Transverse colon (tissue), 4 donors: ENCODE results near the gene EFCAB10. TPM values are rescaled to one million over a fixed set of nuclear protein-coding genes. Genes with fewer than 3 reads are reported as not detected.

Source experiments
- DNase-seq: peaks from one replicate; pipeline ENCODE4 v3.0.0-alpha.2; 2019
- H3K27ac ChIP-seq, 4 donors: fragments of 200-600 bp; sonication (generic); 2 replicates each; pipeline ENCODE4 v1.5.1; 2016 to 2018; ENCODE audit warnings: inconsistent platforms in 4 of 4
- H3K27me3 ChIP-seq: fragments of 200-600 bp; sonication (generic); 2 replicates; pipeline ENCODE4 v1.5.1; 2017; ENCODE audit warnings: inconsistent platforms
- H3K36me3 ChIP-seq, 4 donors: fragments of 200-600 bp; sonication (generic); 2 replicates each; pipeline ENCODE4 v1.5.1; 2017 to 2019; ENCODE audit warnings: inconsistent platforms in 4 of 4
- H3K4me1 ChIP-seq, 4 donors: fragments of 200-600 bp; sonication (generic); 2 replicates each; pipeline ENCODE4 v1.5.1; 2017 to 2020; ENCODE audit warnings: inconsistent platforms in 4 of 4
- H3K4me3 ChIP-seq, 4 donors: fragments of 200-600 bp; sonication (generic); 1 replicate in 1 of 4; 2 replicates in 3 of 4; pipeline versions ENCODE4 v1.5.1 to v1.6.1; 2017 to 2019; ENCODE audit warnings: inconsistent platforms in 4 of 4
- H3K9me3 ChIP-seq, 2 donors: fragments of 200-600 bp; sonication (generic); 2 replicates each; pipeline ENCODE4 v1.5.1; 2017 to 2019; ENCODE audit warnings: inconsistent platforms in 2 of 2
- CTCF ChIP-seq, 5 experiments: fragments of 200-600 bp in 3 of 5; fragments of 450-650 bp in 2 of 5; sonication (generic) in 3 of 5; IDR thresholded peaks; 1 replicate in 2 of 5; 2 replicates in 3 of 5; pipeline ENCODE4 v1.5.1; 2016 to 2017; ENCODE audit warnings: antibody characterized with exemption in 5 of 5, inconsistent platforms in 3 of 5, mild to moderate bottlenecking in 2 of 5, moderate library complexity in 1 of 5
- EP300 ChIP-seq: sonication (generic); formaldehyde crosslinking; IDR thresholded peaks from one replicate; pipeline ENCODE4 v1.6.1; 2017; ENCODE audit warnings: antibody characterized with exemption, low read depth
- POLR2A ChIP-seq: fragments of 450-650 bp; IDR thresholded peaks from one replicate; pipeline ENCODE4 v1.6.1; 2016; ENCODE audit warnings: antibody characterized with exemption, mild to moderate bottlenecking, moderate library complexity
- POLR2AphosphoS5 ChIP-seq, 3 donors: sonication (generic); formaldehyde crosslinking; IDR thresholded peaks; one replicate each; pipeline ENCODE4 v1.6.1; 2016; ENCODE audit warnings: antibody characterized with exemption in 3 of 3
- WGBS, 2 donors: methylation state at CpG; one replicate each; pipeline ENCODE4 v1.1.5; 2018; ENCODE audit warnings: low coverage in 1 of 2; 5-methylcytosine and 5-hydroxymethylcytosine counted together
- in situ Hi-C, 4 donors: fragments of 200-750 bp; cut with MboI; loops; one replicate each; pipeline versions ENCODE4 v1.15.0 to v1.15.1; 2017; ENCODE audit warnings: low sequenced_read_pairs in 3 of 4, low pct_ligation_motif_present in 1 of 4, low pct_unique_long_range_greater_than_20kb in 1 of 4
- intact Hi-C: fragments of 100-400 bp; cut with DNase I; formaldehyde crosslinking; loops from one replicate; pipeline ENCODE4 v1.15.1; 2023; ENCODE audit warnings: low total_unique reads
- total RNA-seq, 4 donors: library from RNA; depleted of rRNA; stranded (reverse); fragments of >200 nt; gene quantifications; one replicate each; pipeline ENCODE4 v1.1.0, GENCODE V29; 2016

Gene EFCAB10
- total RNA-seq, 4 donors from 2014 or later, result not detected

DNA sequence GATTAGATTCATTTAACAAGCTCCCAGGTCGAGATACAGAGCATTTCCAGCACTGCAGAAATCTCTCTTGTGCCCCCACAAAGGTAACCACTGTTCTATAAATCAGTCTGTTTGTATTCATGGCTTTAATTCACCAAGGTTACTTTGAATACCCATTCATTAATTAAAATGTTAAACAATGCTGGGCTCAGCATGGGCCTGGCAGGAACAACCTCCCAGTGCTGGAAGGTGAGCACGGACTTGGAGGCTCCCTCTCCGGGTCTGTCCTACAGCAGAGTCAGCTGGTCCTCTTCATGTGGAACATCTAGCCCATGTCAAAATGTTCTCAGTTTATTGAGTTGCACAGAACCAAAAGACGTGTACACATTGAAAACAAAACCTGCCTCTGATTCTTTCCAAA, 15.6 kb upstream of the EFCAB10 start:
- Histone ChIP-seq H3K36me3 (no peaks in the 10 kb centered on the region), H3K9me3 (no peaks in the 10 kb centered on the region), H3K27ac (no peak overlapping the region), H3K4me1 (no peaks in the 10 kb centered on the region), H3K4me3 (no peak overlapping the region), H3K27me3 (no peaks in the 10 kb centered on the region)
- WGBS, 2 donors, result 56 to 73% methylated on average over 1 to 4 of the region's 4 CpGs
- no peak for TF ChIP-seq POLR2AphosphoS5 (IDR thresholded peaks at IDR 0.05)
- TF ChIP-seq EP300, result no peak
- no peak for TF ChIP-seq CTCF (IDR thresholded peaks at IDR 0.05)
- TF ChIP-seq POLR2A, result no peak
- intact Hi-C loops (no loop called here), in situ Hi-C loops (no loop called here)
- no peak for DNase-seq

GRCh38 chr7:105594034-105594433, 12.7 kb upstream of the EFCAB10 start:
- TF ChIP-seq POLR2A (no peak), POLR2AphosphoS5 (IDR thresholded peaks at IDR 0.05) (no peak), EP300 (no peak), CTCF (IDR thresholded peaks at IDR 0.05) (no peak)
- Histone ChIP-seq H3K4me1 (peaks cover 0 to 4% (median 0%) of the 10 kb centered on the region in 4 donors), H3K27ac (no peak overlapping the region), H3K27me3 (no peaks in the 10 kb centered on the region), H3K9me3 (no peaks in the 10 kb centered on the region), H3K36me3 (no peaks in the 10 kb centered on the region), H3K4me3 (no peak overlapping the region)
- in situ Hi-C loops, result no loop called here
- DNase-seq, result no peak
- WGBS, 2 donors, result 61% methylated on average over 3 of the region's 3 CpGs; no CpG with 5 or more reads in 1 of the 2 donors
- intact Hi-C loops, result no loop called here

- Histone ChIP-seq H3K4me1 (peaks cover 0 to 5% (median 0%) of the 10 kb centered on the region in 4 donors), H3K4me3 (no peak overlapping the region), H3K27ac (no peak overlapping the region), H3K9me3 (no peaks in the 10 kb centered on the region), H3K36me3 (no peaks in the 10 kb centered on the region), H3K27me3 (no peaks in the 10 kb centered on the region)
- WGBS, 2 donors, result 65 to 79% methylated on average over 2 of the region's 2 CpGs
- DNase-seq, result no peak
- TF ChIP-seq CTCF (IDR thresholded peaks at IDR 0.05), result no peak
- no peak for TF ChIP-seq EP300
- TF ChIP-seq POLR2A, result no peak
- no peak for TF ChIP-seq POLR2AphosphoS5 (IDR thresholded peaks at IDR 0.05)
- in situ Hi-C loops, result no loop called here
- intact Hi-C loops, result no loop called here
Measured at GRCh38 chr7:105591522-105591921, 10.2 kb upstream of the EFCAB10 start.

DNA sequence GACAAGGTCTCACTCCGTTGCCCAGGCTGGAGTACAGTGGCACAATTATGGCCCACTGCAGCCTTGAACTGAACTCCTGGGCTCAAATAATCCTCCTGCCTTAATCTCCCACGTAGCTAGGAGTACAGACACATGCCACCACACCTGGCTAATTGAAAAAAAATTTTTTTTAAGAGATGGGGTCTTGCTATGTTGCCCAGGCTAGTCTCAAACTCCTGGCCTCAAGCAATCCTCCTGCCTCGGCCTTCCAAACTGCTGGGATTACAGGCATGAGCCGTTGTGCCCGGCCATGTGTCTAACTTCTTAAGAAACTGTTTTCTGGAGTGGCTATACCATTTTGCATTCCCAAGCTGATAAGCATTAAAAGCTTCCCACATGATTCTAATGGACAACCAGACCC, 9.5 kb upstream of the EFCAB10 start:
- in situ Hi-C loops, result no loop called here
- WGBS, 2 donors, result 80 to 85% methylated on average over 1 to 5 of the region's 5 CpGs
- no peaks in the 10 kb centered on the region for H3K27me3 ChIP-seq

More for the DNA sequence above, 9.5 kb upstream of the EFCAB10 start:
- H3K9me3 ChIP-seq, result no peaks in the 10 kb centered on the region
- no peak overlapping the region for H3K4me3 ChIP-seq
- no peak overlapping the region for H3K27ac ChIP-seq
- H3K4me1 ChIP-seq, result peaks cover 0 to 5% (median 0%) of the 10 kb centered on the region in 4 donors
- intact Hi-C loops, result no loop called here
- no peak for DNase-seq
- TF ChIP-seq CTCF (IDR thresholded peaks at IDR 0.05) (no peak), POLR2A (no peak), POLR2AphosphoS5 (IDR thresholded peaks at IDR 0.05) (no peak), EP300 (no peak)
- no peaks in the 10 kb centered on the region for H3K36me3 ChIP-seq
